ENCODE results near the gene NF2.

Gene NF2

DNA sequence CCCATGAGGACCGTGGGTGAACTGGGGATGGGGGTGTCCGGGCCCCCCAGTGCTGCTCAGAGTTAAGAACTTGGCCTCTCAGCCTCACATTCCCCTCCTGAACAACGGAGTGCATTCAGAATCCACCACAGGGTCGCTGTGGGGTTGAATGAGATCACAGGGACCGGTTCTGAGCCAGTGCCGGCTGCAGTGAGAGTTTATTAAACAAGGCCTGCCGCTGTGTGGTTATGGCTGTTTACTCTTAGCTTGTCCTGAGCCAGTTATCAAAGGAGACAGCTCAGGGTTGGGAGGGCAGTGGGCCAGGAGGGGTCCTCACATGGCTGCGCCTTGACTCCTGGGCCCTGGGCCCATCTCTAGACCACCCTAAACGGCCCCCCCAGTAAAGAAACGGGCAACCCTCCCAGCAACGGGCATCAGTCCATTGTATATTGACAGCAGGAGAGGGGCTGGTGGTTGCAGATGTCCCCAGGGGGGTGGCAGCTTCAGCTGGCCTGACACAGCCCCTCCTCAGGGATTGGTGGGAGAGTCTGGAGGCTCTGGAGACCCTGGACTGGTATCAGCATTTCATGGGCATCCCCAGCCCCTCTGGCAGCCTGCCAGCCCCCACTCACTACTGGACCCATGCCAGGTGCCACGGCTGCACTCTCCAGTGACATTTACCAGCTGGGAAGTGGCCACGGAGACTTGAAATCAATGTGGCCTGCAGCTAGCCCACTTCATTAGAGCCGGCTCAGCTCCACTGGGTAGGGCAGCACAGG is 101.3 kb downstream of the NF2 start:
- DNase-seq = peak; percentile 76

- DNase-seq = no peak
These were observed 102.2 kb downstream of the NF2 start for GRCh38 chr22:29705651-29706050.

GRCh38 chr22:29706486-29706885 is 103.1 kb downstream of the NF2 start:
- DNase-seq = no peak

GRCh38 chr22:29707010-29707409 is 103.6 kb downstream of the NF2 start:
- DNase-seq = no peak

GRCh38 chr22:29707471-29707870 is 104.0 kb downstream of the NF2 start:
- DNase-seq = no peak

DNA sequence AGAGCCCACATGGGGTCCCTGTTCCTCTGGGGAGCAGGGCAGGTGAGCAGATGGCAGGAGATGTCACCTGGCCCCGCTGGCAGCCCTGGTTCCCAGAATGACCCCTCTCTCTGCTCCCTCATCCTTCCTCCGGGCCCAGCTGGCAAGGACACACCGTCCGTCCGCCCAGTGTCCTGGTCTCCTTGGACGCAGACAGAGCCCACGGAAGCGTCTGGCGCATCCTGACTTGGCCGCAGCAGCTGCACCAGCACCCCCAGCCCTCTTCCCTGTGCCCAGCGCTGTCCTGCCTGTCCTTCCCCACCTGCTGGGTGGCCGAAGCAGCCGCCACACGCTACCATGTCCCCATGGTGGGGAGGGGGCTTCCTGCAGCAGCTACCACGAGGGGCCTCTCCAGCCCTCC is 106.8 kb downstream of the NF2 start:
- no peak for DNase-seq

- peak; percentile 77 for DNase-seq
These were observed 107.6 kb downstream of the NF2 start for GRCh38 chr22:29710922-29711593.

- no peak for DNase-seq
These were observed 108.7 kb downstream of the NF2 start for GRCh38 chr22:29712119-29712518.

GRCh38 chr22:29713156-29713727 is 109.8 kb downstream of the NF2 start:
- no peak for DNase-seq

DNA sequence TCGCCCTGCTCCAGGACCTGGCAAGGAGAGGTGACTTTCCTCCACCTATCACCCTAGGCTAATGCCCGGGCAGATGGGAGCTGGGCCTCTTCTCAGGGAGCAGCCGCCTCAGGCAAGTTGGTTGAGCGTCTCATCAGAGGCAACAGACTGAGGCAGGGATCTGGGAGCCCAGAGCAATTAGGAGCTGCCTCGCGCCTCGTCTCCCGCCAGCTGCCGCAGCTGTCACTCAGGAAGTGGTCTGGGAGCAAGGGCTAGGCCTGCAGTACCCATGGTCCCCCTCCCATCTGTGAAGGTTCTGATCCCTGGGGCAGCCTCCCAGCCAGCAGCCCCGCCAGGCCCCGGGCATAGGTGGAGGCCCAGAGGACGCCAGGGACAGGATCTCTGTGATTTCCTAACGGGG is 111.8 kb downstream of the NF2 start:
- DNase-seq = no peak

GRCh38 chr22:29715705-29716104 is 112.3 kb downstream of the NF2 start:
- no peak for DNase-seq

DNA sequence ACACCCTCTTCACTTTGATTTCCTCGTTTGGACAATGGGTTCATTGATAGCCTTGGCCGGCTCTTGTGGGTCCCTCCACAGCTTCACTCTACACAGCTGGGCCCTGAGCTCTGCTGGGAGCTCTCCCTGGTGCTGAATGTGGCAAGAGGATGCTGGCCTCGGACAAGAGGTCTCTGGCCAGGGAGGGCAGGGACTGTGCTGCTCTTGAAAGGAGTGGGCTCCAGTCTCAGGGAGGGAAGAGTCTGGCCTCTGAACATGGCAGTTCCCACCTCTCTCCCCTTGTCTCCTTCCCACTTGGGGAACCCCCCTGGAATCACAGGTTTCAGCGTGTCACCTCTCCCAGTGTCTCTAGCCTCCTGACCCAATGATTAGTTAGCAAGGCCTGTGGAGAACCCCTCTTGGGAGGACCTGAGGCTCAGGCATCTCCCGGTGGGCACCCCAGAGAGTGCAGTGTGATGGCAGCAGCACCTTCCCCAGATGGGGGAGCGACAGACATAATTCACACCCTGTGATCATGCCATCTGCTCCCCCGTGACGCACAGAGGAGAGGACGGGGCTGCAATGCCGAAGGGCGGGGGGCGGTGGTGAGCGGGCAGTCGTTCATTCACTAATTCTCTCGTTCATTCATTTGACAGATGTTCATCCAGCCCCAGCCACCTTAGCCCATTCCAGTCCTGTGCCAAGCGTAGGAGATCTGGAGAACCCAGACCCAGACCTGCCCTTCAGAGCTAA is 113.5 kb downstream of the NF2 start:
- peak; percentile 85 for DNase-seq

GRCh38 chr22:29717789-29718188 is 114.4 kb downstream of the NF2 start:
- DNase-seq = no peak

DNA sequence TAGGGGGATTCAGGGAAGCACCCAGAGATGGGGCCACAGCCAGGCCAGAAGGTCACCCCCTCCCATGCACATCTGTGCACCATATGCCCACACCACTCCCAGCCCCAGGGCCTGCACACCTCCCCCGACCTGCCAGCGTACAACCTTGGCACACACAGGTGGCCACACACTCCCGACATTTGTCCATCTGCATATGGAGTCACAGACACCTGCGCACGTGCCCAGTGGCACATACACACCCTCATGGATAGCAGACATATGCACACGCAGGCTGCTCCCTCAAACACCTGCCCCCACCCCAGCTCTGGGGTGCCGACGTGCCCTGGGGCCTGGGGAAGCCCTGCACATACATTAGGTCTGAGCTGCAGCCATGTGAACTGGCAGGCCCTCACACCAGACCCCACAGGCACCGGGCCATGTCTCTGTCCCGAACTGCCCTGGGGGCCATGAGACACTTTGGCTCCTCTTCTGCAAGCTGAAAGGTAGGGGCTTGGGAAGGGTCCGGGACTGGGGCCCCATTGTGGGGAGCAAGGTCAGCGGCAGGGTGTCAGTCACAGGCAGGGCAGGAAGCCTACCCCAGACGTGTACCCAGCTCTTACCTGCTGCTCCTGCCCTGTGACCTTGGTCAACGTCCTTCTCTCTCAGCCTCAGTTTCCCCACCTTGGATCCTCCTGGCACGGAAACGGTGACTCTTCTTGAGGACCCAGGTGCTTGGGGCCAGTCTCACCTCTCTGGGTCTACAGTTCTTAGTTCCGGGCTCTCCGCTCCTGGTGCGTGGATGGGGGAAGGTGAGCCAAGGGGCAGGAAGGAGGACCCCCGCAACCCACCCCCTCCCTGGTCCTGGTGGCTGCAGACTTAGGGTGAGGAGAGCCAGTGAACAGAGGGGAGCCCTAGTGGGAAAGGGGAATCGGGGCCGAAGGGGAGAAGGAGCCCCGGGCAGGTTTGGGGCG is 115.8 kb downstream of the NF2 start:
- DNase-seq = no peak

- no peak for DNase-seq
These were observed 116.6 kb downstream of the NF2 start, which contains the start of gene CABP7 for GRCh38 chr22:29719899-29720645. TSS of gene CABP7 (plus strand) at chr22:29720003. CDS start at chr22:29720425, 422 bp downstream.

DNA sequence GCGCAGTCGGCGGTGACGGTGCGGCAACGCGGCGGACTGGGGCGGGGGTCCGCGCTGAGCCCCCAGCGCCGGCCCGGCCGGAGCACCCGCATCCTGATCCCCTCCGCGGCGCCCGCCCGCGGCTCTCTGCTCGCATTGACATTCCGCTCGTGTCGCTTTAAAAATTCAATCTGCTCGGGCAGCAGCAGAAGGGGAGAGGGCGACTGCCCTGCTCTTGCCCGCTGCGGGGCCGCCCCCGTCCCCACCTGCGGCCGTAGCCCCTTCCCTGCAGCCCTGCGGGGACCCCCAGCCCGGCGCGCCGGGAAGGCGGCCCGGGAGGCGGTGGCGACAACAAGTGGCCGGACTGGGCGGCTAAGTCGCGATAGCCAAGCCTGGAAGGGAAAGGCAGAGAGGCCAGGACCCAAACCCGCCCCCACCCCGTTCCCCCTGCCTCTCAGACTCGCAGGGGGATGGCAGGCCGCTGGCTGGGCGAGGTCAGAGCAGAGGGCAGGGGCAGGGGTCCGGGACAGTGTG is 117.4 kb downstream of the NF2 start:
- DNase-seq = no peak

DNA sequence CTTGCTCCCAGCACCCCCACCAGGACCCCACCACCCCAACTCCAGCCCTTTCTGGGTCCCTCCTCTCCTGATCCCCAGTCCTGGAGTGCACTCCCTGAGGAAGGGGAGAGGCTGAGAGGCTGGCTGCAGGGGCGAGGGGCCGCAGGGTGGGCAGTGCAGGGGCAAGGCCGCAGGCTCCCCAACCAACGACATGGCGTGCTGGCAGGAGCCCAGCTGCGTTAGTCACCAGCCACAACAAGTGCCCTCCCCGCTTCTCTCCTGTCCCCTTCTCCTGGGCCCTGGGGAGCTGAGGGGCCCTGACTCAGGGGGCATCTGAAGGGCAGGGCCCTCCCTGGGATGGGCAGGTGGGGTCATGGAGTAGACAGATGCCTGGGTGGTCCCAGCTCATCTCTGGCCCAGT is 118.7 kb downstream of the NF2 start:
- no peak for DNase-seq

- DNase-seq = no peak
These were observed 119.2 kb downstream of the NF2 start for GRCh38 chr22:29722587-29722986.

DNA sequence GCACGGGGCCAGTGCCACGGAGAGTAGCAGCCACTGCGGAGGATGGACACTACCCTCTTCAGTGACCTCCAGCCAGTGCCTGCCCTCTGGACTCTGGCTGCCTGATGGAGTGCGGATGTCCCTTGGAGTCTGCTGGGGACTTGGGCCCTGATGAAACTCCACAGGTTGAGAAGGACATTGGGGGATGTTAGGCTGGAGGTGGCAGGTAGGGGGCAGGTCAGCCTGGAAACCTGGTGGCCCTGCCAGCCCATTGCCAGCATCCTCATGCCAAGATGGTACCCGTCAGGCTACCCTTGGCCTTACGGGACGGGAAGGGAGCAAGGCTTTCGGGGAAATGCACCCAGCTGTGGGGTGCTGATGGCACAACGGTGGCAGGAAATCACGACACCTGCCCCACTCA is 120.3 kb downstream of the NF2 start:
- no peak for DNase-seq

DNA sequence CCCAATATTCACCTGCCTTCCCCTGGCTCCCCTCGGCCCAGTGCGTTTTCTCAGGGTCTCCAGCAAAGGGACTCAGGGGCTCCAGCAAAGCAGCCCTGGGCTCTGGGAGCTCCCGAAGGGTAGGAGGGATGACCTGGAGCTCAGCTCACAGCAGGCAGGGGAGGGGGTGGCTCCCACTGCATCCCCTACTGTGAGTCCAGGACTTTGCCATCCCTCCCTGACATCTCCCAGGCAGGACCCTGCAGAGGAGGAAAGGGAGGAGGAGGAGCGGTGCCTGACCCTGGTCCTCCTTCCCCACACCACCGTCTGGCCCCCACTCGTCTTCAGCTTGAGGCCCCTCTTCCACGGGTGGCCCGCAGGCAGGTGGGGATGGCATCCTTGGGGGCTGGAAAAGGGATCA is 121.4 kb downstream of the NF2 start:
- DNase-seq = no peak

GRCh38 chr22:29726106-29726505 is 122.7 kb downstream of the NF2 start:
- DNase-seq = no peak
